Epithelial cell of proximal tubule (primary cell): ENCODE data around the gene CDH4. TPM values are rescaled to one million over a fixed set of nuclear protein-coding genes. Genes with fewer than 3 reads are reported as not detected.

Source experiments
- DNase-seq: peaks from one replicate; pipeline ENCODE4 v3.0.0-alpha.2; 2011; ENCODE audit warnings: low read depth
- H3K4me3 ChIP-seq: 2 replicates; pipeline ENCODE4 v1.5.1; 2011; ENCODE audit warnings: low read depth, mild to moderate bottlenecking, low read length
- CTCF ChIP-seq: conservative IDR thresholded peaks from 2 replicates; pipeline ENCODE4 v1.5.1; 2012; ENCODE audit warnings: low read depth, mild to moderate bottlenecking, low read length
- total RNA-seq: library from RNA; depleted of rRNA; stranded (reverse); fragments of >200 nt; gene quantifications from 2 replicates; pipeline ENCODE4 v1.2.3, GENCODE V29; 2015

The CDH4 gene
- total RNA-seq, 1 donor from 2014 or later: 17.1 TPM

GRCh38 chr20:61583356-61583755 lies 331.3 kb downstream of the CDH4 start:
- no peak for TF ChIP-seq CTCF
- H3K4me3 ChIP-seq: no peak overlapping the region
- DNase-seq: no peak

GRCh38 chr20:61584851-61585250 lies 332.8 kb downstream of the CDH4 start:
- no peak overlapping the region for H3K4me3 ChIP-seq
- DNase-seq: no peak
- TF ChIP-seq CTCF: no peak

GRCh38 chr20:61585764-61586163 lies 333.7 kb downstream of the CDH4 start:
- TF ChIP-seq CTCF: no peak
- H3K4me3 ChIP-seq: no peak overlapping the region
- no peak for DNase-seq

GRCh38 chr20:61587036-61587435 lies 335.0 kb downstream of the CDH4 start:
- TF ChIP-seq CTCF: no peak
- no peak for DNase-seq
- H3K4me3 ChIP-seq: no peak overlapping the region

GRCh38 chr20:61587681-61588289 lies 335.7 kb downstream of the CDH4 start:
- DNase-seq: no peak
- no peak for TF ChIP-seq CTCF

GRCh38 chr20:61588411-61589385 lies 336.6 kb downstream of the CDH4 start:
- peak; percentile 33 for DNase-seq
- no peak for TF ChIP-seq CTCF
- H3K4me3 ChIP-seq: peak overlapping the region; percentile 14

More at GRCh38 chr20:61587681-61588289, 335.7 kb downstream of the CDH4 start:
- H3K4me3 ChIP-seq: no peak overlapping the region
